Measurements from ENCODE around the gene CALHM3.
A peak's percentile ranks its signal among the peaks of the same experiment; 100 is the strongest.
"Not testable (repeated sequence)": the region's sequence is repeated elsewhere in the genome, so short reads cannot be mapped to it uniquely, and the experiment has no call there.

The CALHM3 gene

DNA sequence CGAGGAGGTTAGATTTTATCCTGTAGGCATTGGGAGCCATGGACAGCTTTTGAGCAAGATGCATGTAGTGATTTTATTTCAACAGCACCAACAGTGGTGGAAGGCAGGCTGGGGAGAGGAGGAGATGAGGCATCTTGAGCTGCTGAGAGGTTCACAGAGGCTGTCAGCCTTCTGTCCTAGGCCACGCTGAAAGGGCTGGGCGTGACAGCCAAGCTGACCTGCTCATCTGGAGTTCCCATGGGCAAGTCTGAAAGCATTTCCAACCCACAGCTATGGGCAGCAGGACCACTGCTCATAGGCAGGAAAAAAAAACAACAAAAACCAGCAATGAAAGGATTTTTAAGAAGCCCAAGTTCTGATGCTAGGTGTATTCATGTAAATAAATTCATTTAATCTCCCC, 22.1 kb upstream of the CALHM3 start:
- no peak for DNase-seq

DNA sequence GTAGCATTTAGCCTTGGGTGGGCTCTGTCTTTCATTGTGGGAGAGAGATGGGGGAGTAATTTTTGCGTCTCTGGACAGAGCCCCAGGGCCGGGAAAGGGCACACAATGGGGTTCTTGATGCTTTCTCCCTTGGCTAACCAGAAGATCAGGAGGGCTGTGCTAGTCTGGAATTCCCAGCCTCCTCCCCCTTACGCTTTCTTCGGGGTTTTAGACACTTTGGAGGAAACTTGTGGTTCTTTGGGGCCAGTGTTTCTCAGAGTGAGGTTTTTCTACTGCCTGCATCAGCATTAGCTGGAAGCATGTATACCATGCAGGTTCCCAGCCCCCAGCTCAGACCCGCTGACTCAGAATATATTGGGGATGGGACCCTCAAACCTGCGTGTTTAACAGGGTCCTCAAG, 21.4 kb upstream of the CALHM3 start:
- DNase-seq, result no peak

DNA sequence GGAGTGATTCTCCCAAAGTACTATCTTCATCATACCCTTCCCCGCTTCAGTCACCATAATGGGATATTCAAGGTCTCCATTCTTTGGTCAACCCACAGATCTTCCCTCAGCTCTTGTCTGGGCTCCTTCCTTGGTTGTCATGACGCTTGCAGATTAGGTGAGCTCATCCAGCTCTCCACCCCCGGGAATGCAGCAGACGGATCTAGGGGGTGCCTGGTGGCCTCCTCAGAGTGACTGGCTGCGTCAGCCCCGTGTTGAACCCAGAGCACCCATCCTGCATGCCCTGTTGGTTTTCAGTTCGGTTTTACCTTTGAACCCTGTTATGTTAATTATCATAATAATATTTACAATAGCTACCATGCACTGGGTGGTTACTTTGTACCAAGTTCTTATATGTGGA, 20.8 kb upstream of the CALHM3 start:
- DNase-seq, result no peak

DNA sequence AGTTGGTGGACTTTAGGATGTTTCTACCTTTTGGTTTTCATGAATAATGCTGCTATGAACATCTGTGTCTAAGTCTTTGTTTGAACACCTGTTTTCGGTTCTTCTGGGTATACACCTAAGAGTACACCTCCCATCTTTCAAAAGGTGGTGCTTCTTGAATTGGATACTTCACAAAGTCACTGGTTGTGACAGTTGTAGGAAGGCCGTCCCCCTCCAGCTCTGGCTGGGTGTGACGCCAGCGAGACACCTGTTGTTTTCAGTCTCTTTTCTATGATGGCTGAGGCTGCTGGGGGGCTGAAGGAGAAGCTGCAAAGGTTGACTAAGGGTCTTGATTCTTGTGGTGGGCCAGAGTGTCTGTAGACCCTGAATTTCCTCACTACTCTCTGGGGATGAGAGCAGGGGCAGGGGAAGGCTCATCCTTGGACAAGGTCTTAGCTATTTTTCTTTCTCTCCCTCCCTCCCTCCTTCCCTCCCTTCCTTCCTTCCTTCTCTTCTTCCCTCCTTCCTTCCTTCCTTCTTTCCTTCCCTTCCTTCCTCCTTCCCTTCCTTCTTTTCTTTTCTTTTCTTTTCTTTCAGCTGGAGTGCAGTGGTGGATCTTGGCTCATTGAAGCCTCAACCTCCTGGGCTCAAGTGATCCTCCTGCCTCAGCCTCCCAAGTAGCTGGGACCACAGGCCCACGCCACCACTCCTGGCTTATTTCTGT, 20.0 kb upstream of the CALHM3 start:
- no peak for DNase-seq

DNA sequence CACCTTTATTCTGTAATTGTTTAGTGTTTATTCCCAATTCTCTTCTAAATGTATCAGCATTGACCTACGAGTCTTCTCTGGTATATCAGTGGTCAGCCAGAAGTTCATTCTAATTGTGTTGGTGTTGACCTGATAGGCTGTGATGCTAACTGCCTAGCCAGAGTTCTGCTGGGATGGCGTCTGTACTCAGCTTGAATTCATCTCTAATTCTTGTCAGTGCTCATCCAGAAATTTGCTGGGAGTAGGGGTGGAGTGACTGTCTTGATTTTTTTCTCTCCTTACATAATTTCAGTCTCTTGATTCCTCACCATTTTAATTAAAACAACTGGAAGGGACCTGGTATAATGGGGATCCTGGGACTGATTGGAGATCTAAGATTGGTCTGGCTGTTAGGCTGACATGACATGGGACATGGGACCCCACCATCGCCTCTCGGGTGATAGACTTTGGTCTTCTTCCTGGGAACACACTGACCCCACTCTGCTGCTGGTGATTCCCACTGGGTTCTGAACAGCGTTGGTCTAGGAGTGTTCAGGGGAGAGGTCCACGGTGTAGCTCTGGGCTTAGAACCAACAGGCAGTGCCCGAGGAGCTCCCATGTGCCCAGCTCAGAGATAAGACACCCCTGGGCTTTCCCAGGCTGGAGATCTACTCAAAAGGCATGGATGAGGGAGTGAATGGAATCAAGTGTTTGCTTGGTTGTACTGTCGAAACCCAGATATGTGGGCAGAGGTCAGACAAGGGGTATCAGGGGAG, 18.3 kb upstream of the CALHM3 start:
- no peak for DNase-seq

DNA sequence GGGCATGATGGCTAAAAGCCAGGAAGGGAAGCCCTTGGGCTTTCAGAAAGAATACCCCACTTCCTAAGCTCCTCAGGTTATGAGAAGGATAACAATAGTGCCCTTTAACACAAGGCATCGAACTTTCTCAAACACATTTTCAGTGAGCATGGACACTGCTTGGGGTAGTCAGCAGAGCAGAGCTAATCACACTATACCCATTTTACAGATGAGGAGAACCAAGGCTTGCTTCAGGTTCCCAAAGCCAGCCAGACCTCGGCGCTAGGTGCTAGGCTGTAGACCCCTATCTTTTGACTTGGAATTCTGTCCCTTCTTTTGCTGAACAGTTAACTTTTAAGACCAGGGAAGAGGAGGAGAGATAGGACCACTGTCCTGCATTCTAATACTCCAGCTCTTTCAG, 16.3 kb upstream of the CALHM3 start:
- no peak for DNase-seq

DNA sequence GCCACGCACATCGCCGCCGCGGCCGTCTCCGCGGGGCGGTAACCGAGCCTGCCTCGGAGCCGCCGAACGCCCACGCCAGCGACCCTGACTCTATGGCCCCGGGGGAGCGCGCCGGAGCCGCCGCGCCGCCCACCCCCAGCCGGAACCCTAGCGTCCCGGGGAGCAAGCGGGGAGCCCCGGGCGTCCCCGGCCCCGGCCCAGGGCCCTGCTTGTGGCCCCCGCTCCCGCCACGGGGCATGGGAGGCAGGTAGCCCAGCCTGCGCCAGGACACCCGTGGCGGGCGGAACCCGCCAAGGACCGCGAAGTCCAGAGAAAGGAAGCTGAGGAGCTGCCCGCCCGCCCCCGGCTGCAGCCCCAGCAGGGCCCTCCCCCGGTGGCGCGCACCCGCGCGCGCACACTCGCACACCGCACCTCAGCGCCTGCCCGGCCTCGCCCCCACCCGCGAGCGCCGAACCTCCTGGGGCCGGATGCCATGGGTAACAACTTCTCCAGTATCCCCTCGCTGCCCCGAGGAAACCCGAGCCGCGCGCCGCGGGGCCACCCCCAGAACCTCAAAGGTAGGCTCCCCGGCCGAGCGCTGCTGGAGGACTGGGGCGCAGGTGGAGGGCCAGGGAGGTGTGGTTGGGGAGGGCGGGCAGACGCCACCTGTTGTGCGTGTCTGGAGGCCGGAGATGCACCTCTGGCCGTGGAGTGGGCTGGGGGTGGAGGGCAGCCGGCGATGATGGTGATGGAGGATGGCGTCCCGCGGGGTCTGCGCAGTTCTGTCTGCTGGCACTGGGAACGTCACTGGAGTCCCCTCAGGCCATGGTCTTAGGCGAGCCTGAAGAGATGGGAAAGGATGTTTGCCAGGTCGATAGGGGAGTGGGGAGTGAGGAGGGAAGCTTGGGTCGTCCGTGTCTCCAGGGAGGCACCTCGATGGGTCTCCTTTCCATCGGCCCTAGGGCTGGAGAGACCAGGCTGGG, 15.2 kb upstream of the CALHM3 start:
- no peak for DNase-seq

DNA sequence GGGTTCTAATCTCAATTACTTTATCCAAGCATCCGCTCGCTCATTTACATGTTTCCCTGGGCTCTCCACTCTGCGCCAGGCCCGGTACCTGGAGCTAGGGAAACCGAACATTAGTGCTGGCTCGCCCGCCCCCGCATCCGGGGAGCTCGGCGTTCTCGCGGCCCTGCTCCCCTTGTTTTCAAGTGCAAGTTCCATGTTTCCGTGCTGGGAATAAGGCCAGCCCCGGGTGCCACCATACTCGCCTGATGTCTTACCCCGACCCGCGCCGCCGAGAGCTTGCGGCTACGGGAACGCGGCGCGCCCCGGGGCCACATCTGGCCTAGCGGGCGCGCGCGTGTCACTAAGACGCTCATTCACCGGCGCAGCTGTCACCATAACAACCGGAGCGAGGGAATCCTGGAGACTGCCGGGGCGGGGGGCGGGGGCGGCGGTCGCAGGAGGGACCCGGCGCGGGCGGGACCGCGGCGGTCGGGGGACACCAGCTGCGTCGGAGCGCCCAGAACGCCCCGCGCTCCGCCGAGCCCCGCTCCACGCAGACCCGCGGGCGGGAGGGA, 14.4 kb upstream of the CALHM3 start, which contains the start of gene NEURL1:
NEURL1 (plus strand) TSS at position 344 of the 554 bp plus-strand sequence. CDS start 683 bp downstream, outside the sequence.
- no peak for DNase-seq

DNA sequence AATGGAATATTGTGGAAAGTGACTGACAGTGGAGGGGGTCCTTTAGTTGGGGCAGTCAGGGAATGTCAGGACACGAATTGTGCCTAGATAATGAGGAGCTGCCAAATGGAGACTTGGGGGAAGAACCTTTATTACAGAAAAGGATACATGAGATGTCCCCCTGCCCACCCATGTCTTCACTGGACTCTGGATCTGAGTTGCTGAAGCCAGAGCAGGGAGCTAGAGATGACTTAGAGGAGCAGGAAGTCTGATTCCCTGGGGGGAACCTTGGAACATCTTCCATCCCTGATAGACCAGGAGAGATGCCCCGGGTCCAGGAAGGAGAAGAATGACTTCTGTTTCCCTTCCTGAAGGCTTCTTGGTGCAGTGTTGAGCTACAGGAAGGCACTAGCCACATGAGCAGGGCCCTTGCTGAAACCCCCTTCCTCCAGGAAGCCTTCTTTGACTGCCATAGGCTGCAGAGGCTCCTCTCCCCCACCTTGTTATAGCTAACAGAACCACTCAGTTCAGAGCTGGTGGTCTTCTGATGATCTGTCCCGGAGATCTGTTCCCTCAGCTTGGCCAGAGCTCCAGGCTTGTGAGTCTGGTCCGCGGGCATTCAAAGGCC, 13.7 kb upstream of the CALHM3 start:
- DNase-seq, result no peak

DNA sequence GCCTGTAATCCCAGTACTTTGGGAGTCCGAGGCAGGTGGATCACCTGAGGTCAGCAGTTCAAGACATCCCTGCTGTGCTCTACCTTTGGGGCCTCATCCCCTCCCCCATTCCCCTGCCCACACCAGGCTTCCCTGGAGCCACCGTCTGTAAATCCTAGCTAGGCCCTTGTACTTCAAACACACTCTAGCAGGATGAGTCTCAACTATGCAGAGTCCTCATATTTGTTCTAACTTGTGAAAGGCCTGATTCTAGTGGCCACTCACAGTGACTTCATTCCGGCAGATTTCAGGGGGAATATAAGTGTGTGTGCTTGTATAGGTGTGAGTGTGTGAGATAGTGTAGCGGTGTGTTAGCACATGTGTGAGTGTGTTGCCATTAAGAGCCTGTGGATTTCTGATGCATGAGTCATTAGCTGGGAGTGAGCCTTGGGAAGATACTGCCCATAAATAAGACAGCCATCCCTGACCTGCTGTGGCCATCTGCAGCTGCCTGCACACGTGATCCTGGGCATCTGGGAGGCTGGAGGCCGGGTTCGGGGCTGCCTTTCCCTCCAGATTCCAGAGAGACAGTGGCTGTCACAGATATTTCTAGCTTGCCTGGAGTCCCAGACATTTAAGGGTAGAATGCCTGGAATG, 12.8 kb upstream of the CALHM3 start:
- DNase-seq, result no peak

DNA sequence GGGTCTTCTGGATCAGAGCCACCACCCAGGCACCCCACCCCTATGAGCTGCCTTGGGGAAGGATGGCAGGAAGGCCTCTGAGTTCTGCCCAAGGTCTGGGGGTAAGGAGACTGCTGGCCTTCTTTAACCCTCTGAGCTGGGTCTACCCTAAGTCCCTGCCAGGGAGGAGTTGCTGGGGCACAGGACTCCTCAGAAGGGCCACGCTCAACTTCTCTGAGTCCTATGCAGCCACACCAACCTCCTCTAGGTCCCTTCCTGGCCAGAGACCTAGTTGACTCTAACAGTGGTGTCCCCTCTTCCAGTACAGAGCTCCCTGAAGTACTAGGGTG, 11.9 kb upstream of the CALHM3 start:
- no peak for DNase-seq

DNA sequence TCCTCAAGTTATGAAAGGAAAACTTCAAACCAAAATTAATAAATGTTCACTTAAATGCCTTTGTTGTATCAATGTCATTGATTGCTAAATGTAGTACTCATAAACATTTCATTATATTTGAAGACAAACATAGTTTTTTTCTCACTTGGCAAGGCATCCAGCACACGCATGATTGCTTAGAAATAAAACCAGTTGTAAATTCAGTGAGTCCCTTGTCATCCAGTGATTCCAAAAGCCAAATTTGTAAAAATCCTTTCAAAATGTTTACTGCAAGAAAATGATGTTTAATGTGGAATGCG, 8.3 kb upstream of the CALHM3 start:
- no peak for DNase-seq

DNA sequence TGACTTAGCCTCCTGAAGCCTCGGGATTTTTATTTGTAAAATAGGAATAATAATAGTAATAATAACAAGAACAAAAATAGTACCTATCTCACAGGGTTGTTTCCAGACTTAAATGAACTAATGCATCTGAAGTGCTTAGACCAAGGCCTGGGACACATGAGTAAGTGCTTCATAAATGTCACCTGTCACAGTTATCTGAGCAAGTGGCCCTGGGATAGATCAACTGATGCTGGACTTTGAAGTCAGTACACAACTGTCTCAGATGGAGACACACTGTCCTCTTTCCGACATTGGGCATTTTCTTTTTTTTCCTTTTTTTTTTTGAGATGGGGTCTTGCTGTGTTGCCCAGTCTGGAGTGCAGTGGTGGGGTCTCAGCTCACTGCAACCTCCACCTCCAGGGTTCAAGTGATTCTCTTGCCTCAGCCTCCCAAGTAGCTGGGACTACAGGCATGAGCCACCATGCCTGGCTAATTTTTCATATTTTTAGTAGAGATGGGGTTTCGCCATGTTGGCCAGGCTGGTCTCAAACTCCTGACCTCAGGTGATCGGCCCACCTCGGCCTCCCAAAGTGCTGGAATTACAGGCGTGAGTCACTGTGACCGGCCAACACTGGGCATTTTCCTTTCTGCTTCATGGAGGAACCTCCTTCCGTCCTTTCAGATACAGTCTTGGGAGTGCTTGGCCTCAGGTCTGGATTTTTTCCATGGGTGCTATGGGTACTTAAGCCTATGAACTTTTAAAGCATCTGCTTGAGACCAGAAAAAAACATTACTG, 7.8 kb upstream of the CALHM3 start:
- not testable (repeated sequence) for DNase-seq

DNA sequence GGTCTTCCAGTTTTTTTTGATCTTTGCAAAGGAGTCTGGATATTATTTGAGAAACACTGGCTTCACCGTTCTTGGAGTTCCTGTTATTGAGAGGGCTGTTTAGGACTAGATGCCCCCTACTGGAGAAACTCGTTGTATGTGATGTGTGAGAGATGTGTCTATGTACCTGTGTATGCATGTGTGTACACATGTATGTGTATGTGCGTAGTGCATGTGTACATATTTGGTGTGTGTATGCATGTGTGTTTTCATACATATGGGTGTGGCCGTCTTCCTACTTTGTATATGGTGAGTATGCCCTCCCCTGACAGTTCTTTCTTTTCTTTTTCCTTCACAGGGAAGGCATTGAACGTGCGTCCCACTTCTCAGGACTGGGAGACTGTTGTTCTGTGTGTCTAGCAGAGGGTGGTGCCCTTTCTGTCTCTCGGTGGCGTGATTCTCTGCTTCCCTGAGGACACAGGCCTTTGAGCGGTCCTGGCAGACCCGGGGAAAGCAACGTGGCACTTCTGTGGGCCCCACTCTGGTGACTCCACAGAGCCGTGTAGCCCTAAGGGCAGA, 3.0 kb upstream of the CALHM3 start:
- DNase-seq, result peak in 1 of 2 experiments; percentile 18

DNA sequence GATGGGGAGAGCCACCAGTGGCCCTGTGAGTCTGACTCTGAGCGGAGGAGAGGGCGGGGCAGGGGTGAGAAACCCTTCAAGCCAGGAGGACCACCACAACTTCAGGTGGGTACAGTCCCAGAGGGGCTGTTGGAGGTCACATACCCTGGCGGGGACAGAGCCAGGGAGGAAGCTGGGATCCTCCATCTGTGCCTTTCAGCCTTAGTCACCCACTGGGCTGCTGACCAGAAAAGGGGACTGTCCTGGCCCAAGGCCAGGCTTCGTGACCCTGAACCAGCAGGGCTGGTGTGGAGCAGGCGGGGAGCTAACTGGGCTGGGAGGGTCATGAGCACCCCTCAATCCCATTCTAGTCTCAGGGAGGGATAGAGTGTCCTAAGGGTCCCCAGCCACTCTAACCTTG, 1.5 kb upstream of the CALHM3 start:
- DNase-seq, result no peak

DNA sequence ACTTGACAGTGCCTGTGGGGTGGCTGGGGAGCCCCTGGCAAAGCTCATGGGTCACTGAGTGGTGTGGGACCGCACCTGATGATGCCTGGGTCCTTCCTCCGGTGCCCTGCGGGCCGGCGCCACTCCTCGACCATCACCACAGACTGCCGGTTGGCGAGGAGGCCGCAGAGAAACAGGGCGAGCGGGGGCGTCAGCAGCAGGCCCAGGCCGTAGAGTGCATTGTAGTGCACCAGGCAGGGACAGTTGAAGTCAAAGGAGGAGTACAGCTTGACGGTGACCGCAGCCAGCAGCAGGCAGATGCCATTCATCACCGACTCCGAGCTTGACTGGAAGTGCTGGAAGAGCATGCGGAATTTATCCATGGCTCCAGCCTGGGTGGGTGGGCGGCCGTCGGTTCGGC, 369 bp downstream of the CALHM3 start:
- no peak for DNase-seq

DNA sequence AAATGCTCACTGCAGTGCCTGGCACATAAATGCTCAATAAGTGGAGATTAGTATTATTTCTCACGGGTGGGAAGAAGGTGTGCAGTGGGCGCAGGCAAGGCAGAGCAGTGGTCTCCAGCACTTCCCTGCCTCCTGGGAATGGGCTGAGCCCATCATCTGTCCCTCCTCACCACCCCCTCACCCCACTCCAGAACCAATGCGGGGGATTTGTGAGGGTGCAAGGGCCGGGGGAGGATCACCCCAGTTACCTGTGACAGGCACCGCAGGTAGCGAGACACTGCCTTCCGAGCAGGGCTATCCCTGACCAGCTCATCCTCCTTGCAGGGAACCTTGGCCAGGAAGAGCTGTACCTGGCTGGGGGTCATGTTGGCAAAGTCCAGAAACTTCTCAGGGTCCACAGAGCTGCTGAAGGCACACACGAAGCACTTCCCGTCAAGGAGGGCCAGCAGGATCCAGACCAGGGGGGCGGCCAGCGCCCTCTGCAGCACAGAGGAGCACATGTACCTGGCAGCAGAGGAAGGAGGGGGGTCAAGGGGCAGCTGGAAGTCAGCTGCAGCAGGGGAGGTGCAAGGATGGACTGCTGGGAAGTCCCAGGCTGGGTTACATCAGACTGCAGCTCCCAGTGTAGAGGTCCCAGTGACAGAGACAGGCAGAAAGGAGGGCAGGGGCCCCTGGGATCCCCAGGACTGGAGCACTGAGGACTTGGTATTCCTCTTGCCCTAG, 2.8 kb downstream of the CALHM3 start:
- no peak for DNase-seq

DNA sequence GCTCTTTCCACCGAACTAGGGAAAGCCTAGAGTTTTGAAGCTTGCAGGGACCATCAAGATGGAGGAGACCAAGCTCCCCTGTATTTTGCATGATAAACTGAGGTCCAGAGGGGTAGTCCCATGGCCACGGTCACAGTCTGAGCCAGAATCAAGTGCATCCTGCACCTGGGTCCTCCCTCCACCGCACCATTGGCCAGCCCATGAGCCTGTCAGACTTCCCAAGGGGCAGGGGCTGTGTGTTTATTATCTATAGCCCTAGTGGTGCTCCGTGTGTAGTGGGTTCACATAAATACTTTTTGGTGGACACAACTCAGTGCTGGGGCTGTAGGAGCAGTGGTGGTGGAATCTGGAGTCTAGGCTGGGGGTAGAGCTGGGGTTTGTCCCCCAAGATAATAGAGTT, 3.6 kb downstream of the CALHM3 start:
- DNase-seq, result no peak

DNA sequence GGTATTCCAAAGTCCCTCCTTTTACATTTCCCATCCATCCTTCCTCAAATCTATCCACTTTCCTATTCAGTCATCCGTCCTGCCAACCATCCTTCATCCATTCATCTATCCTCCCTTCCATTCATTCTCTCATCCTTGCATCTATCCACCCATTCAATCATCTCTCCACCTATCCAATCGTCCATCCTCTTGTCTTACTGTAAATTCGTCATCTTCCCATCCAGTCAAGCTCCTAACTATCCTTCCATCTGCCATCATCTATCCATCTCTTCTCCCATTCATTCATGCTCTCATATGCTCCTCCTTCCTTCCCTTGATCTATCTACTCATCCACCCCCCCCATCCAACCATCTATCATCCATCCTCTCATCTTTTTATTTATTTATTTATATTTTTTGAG, 5.0 kb downstream of the CALHM3 start:
- DNase-seq, result no peak

DNA sequence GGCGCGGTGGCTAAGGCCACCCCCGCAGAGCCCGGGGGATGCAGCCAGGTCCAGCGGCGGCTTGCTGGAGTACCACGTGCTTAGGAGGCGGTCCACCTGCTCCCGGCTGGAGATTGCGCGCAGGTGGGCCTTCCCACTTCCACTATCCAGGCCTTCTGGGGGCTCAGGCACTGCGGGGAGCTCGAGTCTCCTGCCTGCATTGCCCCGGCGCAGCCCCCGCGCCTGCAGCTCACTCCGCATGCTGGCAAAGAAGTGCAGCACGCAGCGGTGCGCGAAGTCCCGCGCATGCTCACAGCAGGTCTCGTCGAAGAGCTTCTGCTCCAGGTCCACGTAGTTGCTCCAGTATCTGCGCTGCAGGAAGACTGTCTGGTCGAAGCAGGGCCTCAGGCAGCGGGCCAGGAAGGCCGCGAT, 5.8 kb downstream of the CALHM3 start:
- DNase-seq, result no peak

DNA sequence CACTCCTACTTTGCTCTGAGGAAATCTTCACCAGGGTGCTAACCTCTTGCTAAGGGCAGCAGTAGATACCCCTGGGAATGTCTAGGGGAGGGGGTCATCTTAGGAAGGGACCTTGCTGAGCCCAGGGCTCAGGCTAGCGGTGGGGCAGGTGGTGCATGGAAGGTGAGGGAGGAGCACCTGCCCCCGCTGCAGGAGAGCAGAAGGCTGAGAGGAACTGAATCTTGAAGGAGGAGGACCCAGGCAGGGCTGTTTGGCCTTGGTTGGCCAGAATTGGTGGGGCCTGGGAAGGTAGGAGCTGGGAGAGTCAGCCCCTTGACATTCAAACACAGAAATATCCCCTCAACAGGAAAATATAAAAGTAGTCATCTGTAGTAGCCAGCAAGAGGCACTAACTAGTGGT, 7.0 kb downstream of the CALHM3 start:
- DNase-seq, result no peak
